ENCODE results near the gene ZNF69. TPM values are rescaled to one million over a fixed set of nuclear protein-coding genes. Genes with fewer than 3 reads are reported as not detected.
"Not testable (repeated sequence)": the region's sequence is repeated elsewhere in the genome, so short reads cannot be mapped to it uniquely, and the experiment has no call there.

The ZNF69 gene
- total RNA-seq (2.0 TPM), polyA plus RNA-seq (1 to 10 TPM in 2 of 4 donors, under 1 TPM in 2; 0.86 to 2.6 (median 1.5) TPM)

- Histone ChIP-seq H3K4me3 (ENCODE audit: low read depth, low read length) (peak within 1 kb of the TSS; percentile 76), H3K27me3 (ENCODE audit: control insufficient read depth, insufficient read depth, low read length) (no peaks in the 10 kb centered on the region), H3K9me3 (ENCODE audit: control insufficient read depth in 2 of 2, low read length in 2 of 2) (no peaks in the 10 kb centered on the region), H3K36me3 (ENCODE audit: control insufficient read depth, insufficient read depth, low read length) (no peaks in the 10 kb centered on the region), H3K4me1 (ENCODE audit: control insufficient read depth, insufficient read depth, low read length, poor library complexity, severe bottlenecking) (peaks cover 17% of the 10 kb centered on the region), H3K27ac (ENCODE audit: insufficient read depth, low read length, poor library complexity, severe bottlenecking) (peak within 1 kb of the TSS; percentile 19)
- Mint-ChIP-seq H3K4me1 (peaks cover 5 to 34% (median 14%) of the 10 kb centered on the region in 4 donors), H3K4me3 (peak within 1 kb of the TSS; percentile 89 to 94 (median 92)), H3K36me3 (no peaks in the 10 kb centered on the region), H3K27ac (peak within 1 kb of the TSS; percentile 83 to 92 (median 87)), H3K27me3 (peaks cover 6% of the 10 kb centered on the region), H3K9me3 (peaks cover 0 to 9% (median 5%) of the 10 kb centered on the region in 7 donors)
- ATAC-seq (ENCODE audit: low read depth in 2 of 2), result peak; percentile 80 to 85
- DNase-seq, result peak; percentile 23 to 68 (median 52)
Observed at GRCh38 chr19:11887611-11888531, at the start of gene ZNF69. Gene ZNF69, plus strand, starts transcription at chr19:11887782. Its CDS starts 142 bp downstream, at chr19:11887924.

GRCh38 chr19:11843722-11844121, 43.9 kb upstream of the ZNF69 start:
- DNase-seq (no peak), ATAC-seq (ENCODE audit: low read depth in 2 of 2) (no peak)
- H3K9me3 Mint-ChIP-seq, result peaks cover 2 to 25% (median 4%) of the 10 kb centered on the region in 7 donors
- Histone ChIP-seq H3K4me1 (ENCODE audit: control insufficient read depth, insufficient read depth, low read length, poor library complexity, severe bottlenecking) (peaks cover 8% of the 10 kb centered on the region), H3K27me3 (ENCODE audit: control insufficient read depth, insufficient read depth, low read length) (no peaks in the 10 kb centered on the region), H3K9me3 (ENCODE audit: control insufficient read depth in 2 of 2, low read length in 2 of 2) (peaks cover 11 to 28% of the 10 kb centered on the region in 2 experiments), H3K4me3 (ENCODE audit: low read depth, low read length) (no peak overlapping the region), H3K36me3 (ENCODE audit: control insufficient read depth, insufficient read depth, low read length) (no peaks in the 10 kb centered on the region), H3K27ac (ENCODE audit: insufficient read depth, low read length, poor library complexity, severe bottlenecking) (no peak overlapping the region)
- H3K4me1 Mint-ChIP-seq, result peaks cover 3 to 13% (median 6%) of the 10 kb centered on the region in 4 donors
- H3K4me3 Mint-ChIP-seq, result no peak overlapping the region
- no peaks in the 10 kb centered on the region for H3K27me3 Mint-ChIP-seq
- no peaks in the 10 kb centered on the region for H3K36me3 Mint-ChIP-seq
- no peak overlapping the region for H3K27ac Mint-ChIP-seq

- Mint-ChIP-seq H3K36me3 (peaks cover 11% of the 10 kb centered on the region), H3K9me3 (peaks cover 0 to 15% (median 4%) of the 10 kb centered on the region in 7 donors), H3K4me3 (peak overlapping the region in 3 of 4 donors; percentile 51 to 93 (median 91)), H3K4me1 (peaks cover 6 to 28% (median 17%) of the 10 kb centered on the region in 4 donors)
- not testable (repeated sequence) for H3K9me3 ChIP-seq (ENCODE audit: control insufficient read depth in 2 of 2, low read length in 2 of 2); DNase-seq; H3K4me3 ChIP-seq (ENCODE audit: low read depth, low read length); H3K27me3 ChIP-seq (ENCODE audit: control insufficient read depth, insufficient read depth, low read length); ATAC-seq (ENCODE audit: low read depth in 2 of 2); H3K27ac ChIP-seq (ENCODE audit: insufficient read depth, low read length, poor library complexity, severe bottlenecking); H3K36me3 ChIP-seq (ENCODE audit: control insufficient read depth, insufficient read depth, low read length); H3K27ac Mint-ChIP-seq; H3K27me3 Mint-ChIP-seq
- H3K4me1 ChIP-seq (ENCODE audit: control insufficient read depth, insufficient read depth, low read length, poor library complexity, severe bottlenecking), result peaks cover 15% of the 10 kb centered on the region
Observed at GRCh38 chr19:11847615-11848014, 40.0 kb upstream of the ZNF69 start.

GRCh38 chr19:11848200-11848593, 39.4 kb upstream of the ZNF69 start:
- H3K4me3 Mint-ChIP-seq, result peak overlapping the region; percentile 91 to 94 (median 92)
- Histone ChIP-seq H3K4me3 (ENCODE audit: low read depth, low read length) (peak overlapping the region; percentile 51), H3K27me3 (ENCODE audit: control insufficient read depth, insufficient read depth, low read length) (no peaks in the 10 kb centered on the region), H3K36me3 (ENCODE audit: control insufficient read depth, insufficient read depth, low read length) (no peaks in the 10 kb centered on the region), H3K9me3 (ENCODE audit: control insufficient read depth in 2 of 2, low read length in 2 of 2) (peaks cover 3 to 10% of the 10 kb centered on the region in 2 experiments), H3K27ac (ENCODE audit: insufficient read depth, low read length, poor library complexity, severe bottlenecking) (no peak overlapping the region), H3K4me1 (ENCODE audit: control insufficient read depth, insufficient read depth, low read length, poor library complexity, severe bottlenecking) (peaks cover 15% of the 10 kb centered on the region)
- H3K36me3 Mint-ChIP-seq, result peaks cover 11% of the 10 kb centered on the region
- H3K9me3 Mint-ChIP-seq, result peaks cover 0 to 15% (median 4%) of the 10 kb centered on the region in 7 donors
- ATAC-seq (ENCODE audit: low read depth in 2 of 2), result no peak
- peak overlapping the region; percentile 77 to 92 (median 79) for H3K27ac Mint-ChIP-seq
- H3K4me1 Mint-ChIP-seq, result peaks cover 6 to 28% (median 17%) of the 10 kb centered on the region in 4 donors
- H3K27me3 Mint-ChIP-seq, result no peaks in the 10 kb centered on the region
- DNase-seq, result peak in 1 of 3 donors; percentile 3

GRCh38 chr19:11848594-11849469, 38.8 kb upstream of the ZNF69 start, which contains the start of gene ZNF439:
Gene ZNF439, plus strand, starts transcription at chr19:11848726. Its CDS starts 142 bp downstream, at chr19:11848868.
- ATAC-seq (ENCODE audit: low read depth in 2 of 2), result peak; percentile 100
- peak within 1 kb of the TSS; percentile 63 for H3K27ac ChIP-seq (ENCODE audit: insufficient read depth, low read length, poor library complexity, severe bottlenecking)
- H3K4me1 Mint-ChIP-seq, result peaks cover 6 to 28% (median 17%) of the 10 kb centered on the region in 4 donors
- H3K4me1 ChIP-seq (ENCODE audit: control insufficient read depth, insufficient read depth, low read length, poor library complexity, severe bottlenecking), result peaks cover 15% of the 10 kb centered on the region
- H3K4me3 Mint-ChIP-seq, result peak within 1 kb of the TSS; percentile 91 to 94 (median 92)
- H3K4me3 ChIP-seq (ENCODE audit: low read depth, low read length), result peak within 1 kb of the TSS; percentile 51
- DNase-seq, result peak; percentile 73 to 91 (median 85)
- H3K36me3 Mint-ChIP-seq, result peaks cover 11% of the 10 kb centered on the region
- H3K27ac Mint-ChIP-seq, result peak within 1 kb of the TSS; percentile 77 to 92 (median 82)
- peaks cover 0 to 12% of the 10 kb centered on the region in 2 experiments for H3K9me3 ChIP-seq (ENCODE audit: control insufficient read depth in 2 of 2, low read length in 2 of 2)
- H3K9me3 Mint-ChIP-seq, result peaks cover 0 to 15% (median 4%) of the 10 kb centered on the region in 7 donors
- no peaks in the 10 kb centered on the region for H3K36me3 ChIP-seq (ENCODE audit: control insufficient read depth, insufficient read depth, low read length)
- no peaks in the 10 kb centered on the region for H3K27me3 ChIP-seq (ENCODE audit: control insufficient read depth, insufficient read depth, low read length)
- no peaks in the 10 kb centered on the region for H3K27me3 Mint-ChIP-seq

GRCh38 chr19:11850289-11850688, 37.3 kb upstream of the ZNF69 start:
- H3K27ac Mint-ChIP-seq, result not testable (repeated sequence)
- peaks cover 16% of the 10 kb centered on the region for H3K36me3 Mint-ChIP-seq

GRCh38 chr19:11853358-11853757, 34.2 kb upstream of the ZNF69 start:
- peaks cover 22 to 44% of the 10 kb centered on the region in 2 experiments for H3K9me3 ChIP-seq (ENCODE audit: control insufficient read depth in 2 of 2, low read length in 2 of 2)
- peaks cover 0 to 39% (median 17%) of the 10 kb centered on the region in 7 donors for H3K9me3 Mint-ChIP-seq
- DNase-seq (no peak), ATAC-seq (ENCODE audit: low read depth in 2 of 2) (no peak)
- H3K36me3 Mint-ChIP-seq, result peaks cover 32% of the 10 kb centered on the region
- no peaks in the 10 kb centered on the region for H3K36me3 ChIP-seq (ENCODE audit: control insufficient read depth, insufficient read depth, low read length)
- no peaks in the 10 kb centered on the region for H3K27me3 Mint-ChIP-seq
- no peaks in the 10 kb centered on the region for H3K27me3 ChIP-seq (ENCODE audit: control insufficient read depth, insufficient read depth, low read length)
- no peak overlapping the region for H3K27ac ChIP-seq (ENCODE audit: insufficient read depth, low read length, poor library complexity, severe bottlenecking)
- H3K4me1 ChIP-seq (ENCODE audit: control insufficient read depth, insufficient read depth, low read length, poor library complexity, severe bottlenecking), result peaks cover 11% of the 10 kb centered on the region
- H3K4me3 ChIP-seq (ENCODE audit: low read depth, low read length), result no peak overlapping the region
- no peak overlapping the region for H3K4me3 Mint-ChIP-seq
- no peak overlapping the region for H3K27ac Mint-ChIP-seq
- H3K4me1 Mint-ChIP-seq, result peaks cover 4 to 17% (median 14%) of the 10 kb centered on the region in 4 donors

More at GRCh38 chr19:11850289-11850688, 37.3 kb upstream of the ZNF69 start:
- H3K27ac ChIP-seq (ENCODE audit: insufficient read depth, low read length, poor library complexity, severe bottlenecking); DNase-seq; H3K27me3 ChIP-seq (ENCODE audit: control insufficient read depth, insufficient read depth, low read length); H3K4me3 ChIP-seq (ENCODE audit: low read depth, low read length); H3K27me3 Mint-ChIP-seq; H3K36me3 ChIP-seq (ENCODE audit: control insufficient read depth, insufficient read depth, low read length); ATAC-seq (ENCODE audit: low read depth in 2 of 2): not testable (repeated sequence)
- H3K9me3 Mint-ChIP-seq, result peaks cover 0 to 22% (median 7%) of the 10 kb centered on the region in 7 donors
- H3K4me1 Mint-ChIP-seq, result peaks cover 6 to 28% (median 17%) of the 10 kb centered on the region in 4 donors
- H3K4me3 Mint-ChIP-seq, result peak overlapping the region in 2 of 4 donors; percentile 88 to 91
- Histone ChIP-seq H3K9me3 (ENCODE audit: control insufficient read depth in 2 of 2, low read length in 2 of 2) (peaks cover 5 to 19% of the 10 kb centered on the region in 2 experiments), H3K4me1 (ENCODE audit: control insufficient read depth, insufficient read depth, low read length, poor library complexity, severe bottlenecking) (peaks cover 15% of the 10 kb centered on the region)

All from CD4-positive, CD25-positive, alpha-beta regulatory T cell (primary cell).